Mesothelial cell of epicardium (in vitro differentiated cells): Measurements from ENCODE around the gene MED27. TPM values are rescaled to one million over a fixed set of nuclear protein-coding genes. Genes with fewer than 3 reads are reported as not detected.

ENCODE experiments used
- DNase-seq, 2 experiments: peaks; one replicate each; pipeline ENCODE4 v3.0.0; 2021; ENCODE audit warnings: low spot score in 2 of 2; ENCODE audit not compliant: unreplicated experiment in 2 of 2
- H3K27ac Mint-ChIP-seq: 2 replicates; pipeline ENCODE4 v1.8.0; 2021; ENCODE audit warnings: mixed read lengths
- H3K27me3 Mint-ChIP-seq: 2 replicates; pipeline ENCODE4 v1.8.0; 2021; ENCODE audit warnings: low read depth, mixed read lengths
- H3K36me3 Mint-ChIP-seq: 2 replicates; pipeline ENCODE4 v1.8.0; 2021; ENCODE audit warnings: mixed read lengths
- H3K4me1 Mint-ChIP-seq: 2 replicates; pipeline ENCODE4 v1.8.0; 2021; ENCODE audit warnings: mixed read lengths
- H3K4me3 Mint-ChIP-seq: 2 replicates; pipeline ENCODE4 v1.8.0; 2021; ENCODE audit warnings: mild to moderate bottlenecking, moderate library complexity, mixed read lengths
- H3K9me3 Mint-ChIP-seq: 2 replicates; pipeline ENCODE4 v1.8.0; 2021; ENCODE audit warnings: mixed read lengths
- total RNA-seq: library from RNA; stranded (reverse); gene quantifications from 3 replicates; pipeline ENCODE4 v1.2.1, GENCODE V29; 2021
- TF ChIP-seq, protein P1 (sequence below): fragments of 200-600 bp; sonication (generic); IDR thresholded peaks from one replicate; pipeline ENCODE4 v1.5.0; 2021; ENCODE audit warnings: antibody characterized with exemption; ENCODE audit not compliant: unreplicated experiment

The MED27 gene
- total RNA-seq, 1 donor from 2014 or later: 29.0 TPM

DNA sequence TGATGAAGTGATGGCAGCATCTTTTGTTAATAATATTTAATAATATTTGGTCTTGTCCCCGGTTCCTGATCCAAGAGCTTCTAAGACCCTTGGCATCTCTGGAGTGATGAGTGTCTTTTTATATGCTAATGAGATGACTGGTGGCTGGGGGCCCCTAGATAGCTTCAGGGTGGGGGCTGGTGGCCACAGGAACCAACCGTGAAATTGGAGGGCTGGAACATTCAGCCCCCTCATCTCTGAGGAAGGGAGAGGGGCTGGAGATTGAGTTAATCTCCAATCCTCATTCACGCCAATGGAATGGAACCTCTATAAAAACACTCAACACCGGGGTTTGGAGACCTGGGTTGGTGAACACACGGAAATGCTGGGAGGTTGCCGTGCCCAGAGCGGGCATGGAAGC, 261.6 kb downstream of the MED27 start:
- Mint-ChIP-seq H3K27me3 (peaks cover 34% of the 10 kb centered on the region), H3K27ac (no peak overlapping the region), H3K4me1 (peaks cover 9% of the 10 kb centered on the region), H3K36me3 (no peaks in the 10 kb centered on the region), H3K4me3 (no peak overlapping the region), H3K9me3 (no peaks in the 10 kb centered on the region)
- DNase-seq: no peak
- TF ChIP-seq, protein P1, sequence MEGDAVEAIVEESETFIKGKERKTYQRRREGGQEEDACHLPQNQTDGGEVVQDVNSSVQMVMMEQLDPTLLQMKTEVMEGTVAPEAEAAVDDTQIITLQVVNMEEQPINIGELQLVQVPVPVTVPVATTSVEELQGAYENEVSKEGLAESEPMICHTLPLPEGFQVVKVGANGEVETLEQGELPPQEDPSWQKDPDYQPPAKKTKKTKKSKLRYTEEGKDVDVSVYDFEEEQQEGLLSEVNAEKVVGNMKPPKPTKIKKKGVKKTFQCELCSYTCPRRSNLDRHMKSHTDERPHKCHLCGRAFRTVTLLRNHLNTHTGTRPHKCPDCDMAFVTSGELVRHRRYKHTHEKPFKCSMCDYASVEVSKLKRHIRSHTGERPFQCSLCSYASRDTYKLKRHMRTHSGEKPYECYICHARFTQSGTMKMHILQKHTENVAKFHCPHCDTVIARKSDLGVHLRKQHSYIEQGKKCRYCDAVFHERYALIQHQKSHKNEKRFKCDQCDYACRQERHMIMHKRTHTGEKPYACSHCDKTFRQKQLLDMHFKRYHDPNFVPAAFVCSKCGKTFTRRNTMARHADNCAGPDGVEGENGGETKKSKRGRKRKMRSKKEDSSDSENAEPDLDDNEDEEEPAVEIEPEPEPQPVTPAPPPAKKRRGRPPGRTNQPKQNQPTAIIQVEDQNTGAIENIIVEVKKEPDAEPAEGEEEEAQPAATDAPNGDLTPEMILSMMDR: no peak

DNA sequence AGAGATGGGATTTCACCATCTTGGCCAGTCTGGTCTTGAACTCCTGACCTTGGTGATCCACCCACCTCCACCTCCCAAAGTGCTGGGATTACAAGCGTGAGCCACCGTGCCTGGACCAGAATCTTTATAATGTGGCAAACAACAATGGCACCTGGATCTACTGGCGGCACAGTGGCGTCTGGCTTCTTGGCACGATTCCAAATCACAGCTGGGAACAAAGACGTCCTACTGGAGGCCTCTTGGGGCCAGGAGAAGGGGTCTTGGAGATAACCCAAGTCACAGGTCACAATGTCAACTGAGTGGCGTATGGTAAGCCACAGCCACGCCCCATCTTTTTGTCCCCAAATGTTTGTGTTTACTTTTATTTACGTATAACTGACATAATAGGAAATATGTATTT, 262.0 kb downstream of the MED27 start:
- Mint-ChIP-seq H3K4me1 (peaks cover 9% of the 10 kb centered on the region), H3K36me3 (no peaks in the 10 kb centered on the region), H3K27ac (no peak overlapping the region), H3K9me3 (no peaks in the 10 kb centered on the region), H3K4me3 (no peak overlapping the region), H3K27me3 (peaks cover 38% of the 10 kb centered on the region)
- no peak for DNase-seq
- TF ChIP-seq, protein P1: no peak

DNA sequence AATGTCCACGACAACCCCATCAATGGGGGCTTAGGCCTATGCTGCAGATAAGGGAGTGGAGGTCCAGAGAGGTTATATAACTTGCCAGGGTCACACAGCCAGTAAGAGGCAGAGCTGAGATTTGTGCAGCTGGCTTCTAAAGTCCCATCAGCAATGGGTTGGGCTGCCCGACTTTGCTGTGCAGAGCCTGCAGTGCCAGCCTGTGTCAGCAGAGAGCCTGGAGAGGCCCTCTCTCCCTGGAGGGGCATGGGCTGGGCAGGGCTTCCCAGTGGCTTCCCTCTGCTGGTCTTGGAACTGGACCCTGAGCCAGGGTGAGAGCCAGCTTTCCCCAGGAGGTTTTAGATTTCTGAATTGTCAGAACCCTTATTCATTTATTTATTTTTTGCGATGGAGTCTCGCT, 262.6 kb downstream of the MED27 start:
- Mint-ChIP-seq H3K27ac (no peak overlapping the region), H3K9me3 (no peaks in the 10 kb centered on the region), H3K4me3 (no peak overlapping the region), H3K4me1 (peaks cover 9% of the 10 kb centered on the region), H3K27me3 (peaks cover 38% of the 10 kb centered on the region), H3K36me3 (no peaks in the 10 kb centered on the region)
- DNase-seq: no peak
- TF ChIP-seq, protein P1: no peak

DNA sequence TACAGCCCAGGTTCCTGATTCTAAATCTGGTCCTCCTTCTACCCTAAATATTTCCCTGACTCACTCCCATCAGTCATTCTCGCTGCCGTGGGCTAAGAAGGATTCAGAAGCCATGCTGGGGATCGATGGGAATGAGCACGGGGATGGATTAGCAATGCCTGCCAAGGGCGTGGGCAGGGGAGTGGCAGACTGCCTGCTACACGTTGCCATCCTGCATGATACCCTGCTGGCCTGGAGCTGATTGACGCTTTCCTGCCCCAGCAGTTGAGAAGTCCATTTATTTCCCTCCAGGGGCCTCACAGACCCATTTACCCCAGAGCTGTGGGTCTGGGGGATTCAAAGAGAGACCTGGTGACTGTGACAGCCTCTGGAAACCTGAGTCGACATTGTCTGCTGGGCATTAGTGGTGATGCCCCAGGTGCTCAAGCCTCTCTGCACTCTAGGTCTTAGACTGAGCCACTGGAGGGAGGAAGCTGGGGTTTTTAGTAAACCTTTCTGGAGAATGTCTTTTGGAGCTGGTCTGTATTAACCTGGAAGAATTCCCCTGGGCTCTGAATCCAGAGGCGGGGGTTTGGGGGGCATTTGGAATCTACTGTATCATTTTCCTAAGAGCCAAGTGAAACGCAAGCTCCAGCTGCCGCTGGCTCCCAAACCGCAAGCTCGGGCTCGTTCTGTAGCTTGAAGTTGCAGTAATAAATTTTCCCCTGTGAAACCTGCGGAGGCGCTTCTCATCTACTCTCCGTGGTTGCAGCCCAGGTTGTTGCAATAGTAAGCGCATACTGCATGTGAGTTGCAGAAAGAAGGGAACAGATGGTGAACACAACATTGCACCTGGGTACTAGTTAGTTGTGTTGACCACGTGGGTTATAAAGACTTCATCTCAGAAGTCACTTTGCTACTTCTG, 263.4 kb downstream of the MED27 start:
- Mint-ChIP-seq H3K27ac (no peak overlapping the region), H3K9me3 (no peaks in the 10 kb centered on the region), H3K36me3 (no peaks in the 10 kb centered on the region), H3K4me1 (peaks cover 13% of the 10 kb centered on the region), H3K4me3 (no peak overlapping the region), H3K27me3 (peaks cover 35% of the 10 kb centered on the region)
- TF ChIP-seq, protein P1: no peak
- DNase-seq: no peak

DNA sequence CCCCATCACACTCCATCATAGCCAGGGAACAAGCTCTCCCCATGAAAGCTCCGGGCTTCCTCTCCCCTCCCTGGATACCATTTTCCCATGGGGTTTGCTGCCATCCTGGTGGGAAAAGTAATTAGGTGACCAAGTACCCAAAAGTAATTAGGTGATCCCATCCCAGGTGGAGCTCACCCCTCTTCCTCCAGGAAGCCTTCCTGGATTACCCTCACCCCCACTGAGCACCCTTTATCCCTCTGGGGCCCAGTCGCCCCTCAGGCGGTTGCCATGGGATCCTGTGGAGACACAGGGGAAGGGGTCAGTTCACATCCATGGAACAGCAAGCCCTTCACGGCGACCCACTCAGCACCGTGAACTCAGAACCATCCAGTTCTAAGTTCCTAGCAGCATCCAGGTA, 265.0 kb downstream of the MED27 start:
- no peak overlapping the region for H3K27ac Mint-ChIP-seq
- H3K4me3 Mint-ChIP-seq: no peak overlapping the region
- H3K27me3 Mint-ChIP-seq: peaks cover 21% of the 10 kb centered on the region
- DNase-seq: no peak
- no peaks in the 10 kb centered on the region for H3K36me3 Mint-ChIP-seq
- TF ChIP-seq, protein P1: no peak
- H3K9me3 Mint-ChIP-seq: no peaks in the 10 kb centered on the region
- H3K4me1 Mint-ChIP-seq: peaks cover 13% of the 10 kb centered on the region
